HCT116 (cell line): ENCODE data around the gene TSPAN15. TPM values are rescaled to one million over a fixed set of nuclear protein-coding genes. Genes with fewer than 3 reads are reported as not detected.

ENCODE experiments used
- ATAC-seq: fragments of 200-7000 bp; cut with Tn5 transposase; 2 replicates; pipeline ENCODE4 v1.9.1; 2020; ENCODE audit warnings: mild to moderate bottlenecking, moderate library complexity
- BruUV-seq: library from RNA; stranded (reverse); fragments of 400-500 nt; replicated peaks from 2 replicates; lab custom pipeline; 2021; lab: Mats Ljungman, UMichigan
- CTCF ChIA-PET: fragments of 300-600 bp; sonication (Branson Sonifier 250); formaldehyde crosslinking; loops from one replicate; lab custom pipeline; 2021; ENCODE audit warnings: antibody characterized with exemption; lab: Charles Lee
- POLR2A ChIA-PET: fragments of 300-600, 350-600 bp; sonication (Branson Sonifier 250); formaldehyde crosslinking; loops from one replicate; lab custom pipeline; 2021; ENCODE audit warnings: antibody characterized with exemption; lab: Charles Lee
- RAD21 ChIA-PET, 2 experiments: fragments of 300-600 bp; sonication (Branson Sonifier 250); formaldehyde crosslinking; loops; one replicate each; lab custom pipeline; 2023; ENCODE audit warnings: low total read pairs in 2 of 2; ENCODE audit not compliant: uncharacterized antibody in 2 of 2, unreplicated experiment in 2 of 2, low non-redundant PET in 1 of 2; lab: Charles Lee
- DNase-seq: peaks from one replicate; pipeline ENCODE4 v3.0.0-alpha.2; 2010; ENCODE audit warnings: low read depth, low spot score
- H2AFZ ChIP-seq: fragments of 200-600 bp; shearing (Covaris generic), sonication (generic); 2 replicates; pipeline ENCODE4 v1.6.1; 2017; ENCODE audit warnings: low read depth, mixed run types, mixed read lengths, antibody characterized with exemption, low read length; ENCODE audit not compliant: poor library complexity, severe bottlenecking
- H3K27ac ChIP-seq: 2 replicates; pipeline ENCODE4 v1.5.1; 2012; ENCODE audit warnings: low read depth, low read length
- H3K27me3 ChIP-seq: fragments of 200-600 bp; sonication (generic); 2 replicates; pipeline ENCODE4 v1.6.1; 2016; ENCODE audit warnings: mixed run types, low read length, mixed read lengths; ENCODE audit not compliant: insufficient read depth
- H3K36me3 ChIP-seq, 2 experiments: fragments of 200-500 bp in 1 of 2; fragments of 200-600 bp in 1 of 2; sonication (Bioruptor generic) in 1 of 2; sonication (generic) in 1 of 2; 2 replicates each; pipeline versions ENCODE4 v1.5.1 to v1.6.1; 2014 to 2016; ENCODE audit warnings: low read length in 2 of 2, inconsistent platforms in 1 of 2, mixed read lengths in 1 of 2, mixed run types in 1 of 2; ENCODE audit not compliant: insufficient read depth in 2 of 2, control insufficient read depth in 1 of 2
- H3K4me1 ChIP-seq, 2 experiments: fragments of 200-600 bp in 1 of 2; sonication (generic) in 1 of 2; 2 replicates each; pipeline versions ENCODE4 v1.5.1 to v1.6.1; 2012 to 2017; ENCODE audit warnings: low read length in 2 of 2, inconsistent platforms in 1 of 2, mild to moderate bottlenecking in 1 of 2, mixed read lengths in 1 of 2, mixed run types in 1 of 2, moderate library complexity in 1 of 2; ENCODE audit not compliant: insufficient read depth in 2 of 2, control insufficient read depth in 1 of 2
- H3K4me2 ChIP-seq: fragments of 200-600 bp; sonication (generic); 2 replicates; pipeline ENCODE4 v1.6.1; 2017; ENCODE audit warnings: mixed run types, low read length, mixed read lengths
- H3K4me3 ChIP-seq, 2 experiments: fragments of 200-600 bp in 1 of 2; sonication (generic) in 1 of 2; replicated peaks in 1 of 2; 2 replicates each; pipeline ENCODE4 v1.5.1; 2011 to 2016; ENCODE audit warnings: low read length in 2 of 2, control low read depth in 1 of 2, low read depth in 1 of 2, mild to moderate bottlenecking in 1 of 2, mixed read lengths in 1 of 2, mixed run types in 1 of 2
- H3K79me2 ChIP-seq: fragments of 200-600 bp; sonication (generic); 2 replicates; pipeline ENCODE4 v1.6.1; 2017; ENCODE audit warnings: mild to moderate bottlenecking, mixed run types, low read length, moderate library complexity, mixed read lengths; ENCODE audit not compliant: insufficient read depth
- H3K9ac ChIP-seq: fragments of 200-600 bp; sonication (generic); 2 replicates; pipeline ENCODE4 v1.6.1; 2016; ENCODE audit warnings: low read length, mixed read lengths
- H3K9me2 ChIP-seq: fragments of 200-600 bp; sonication (generic), shearing (Covaris generic); 2 replicates; pipeline ENCODE4 v1.6.1; 2017; ENCODE audit warnings: mixed run types, mild to moderate bottlenecking, moderate library complexity; ENCODE audit not compliant: insufficient read depth
- H3K9me3 ChIP-seq, 2 experiments: fragments of 200-500 bp in 1 of 2; fragments of 200-600 bp in 1 of 2; sonication (Bioruptor generic) in 1 of 2; sonication (generic) in 1 of 2; 2 replicates each; pipeline ENCODE4 v1.6.1; 2014 to 2017; ENCODE audit warnings: low read length in 2 of 2, mixed read lengths in 2 of 2, inconsistent platforms in 1 of 2, low read depth in 1 of 2, mild to moderate bottlenecking in 1 of 2, mixed run types in 1 of 2, moderate library complexity in 1 of 2; ENCODE audit not compliant: control insufficient read depth in 1 of 2, insufficient read depth in 1 of 2
- H4K20me1 ChIP-seq: fragments of 200-600 bp; sonication (generic), shearing (Covaris generic); 2 replicates; pipeline ENCODE4 v1.6.1; 2017; ENCODE audit warnings: mixed run types, mild to moderate bottlenecking, moderate library complexity; ENCODE audit not compliant: insufficient read depth
- CBX3 ChIP-seq: IDR thresholded peaks from 2 replicates; pipeline ENCODE4 v1.6.1; 2012; ENCODE audit warnings: low read depth
- JUND ChIP-seq: IDR thresholded peaks from 2 replicates; pipeline ENCODE4 v1.6.1; 2012
- MAX ChIP-seq: IDR thresholded peaks from 2 replicates; pipeline ENCODE4 v1.6.1; 2012
- POLR2AphosphoS5 ChIP-seq: IDR thresholded peaks from 2 replicates; pipeline ENCODE4 v1.6.1; 2011; ENCODE audit warnings: mild to moderate bottlenecking, low read depth, low read length, moderate library complexity
- RAD21 ChIP-seq: IDR thresholded peaks from 2 replicates; pipeline ENCODE4 v1.6.1; 2012; ENCODE audit warnings: low read depth, mild to moderate bottlenecking
- REST ChIP-seq: IDR thresholded peaks from 2 replicates; pipeline ENCODE4 v1.6.1; 2012; ENCODE audit warnings: low read depth
- SIN3A ChIP-seq: IDR thresholded peaks from 2 replicates; pipeline ENCODE4 v1.6.1; 2012; ENCODE audit warnings: low read depth
- SRF ChIP-seq: IDR thresholded peaks from 2 replicates; pipeline ENCODE4 v1.6.1; 2012; ENCODE audit warnings: low read depth
- YY1 ChIP-seq: IDR thresholded peaks from 2 replicates; pipeline ENCODE4 v1.6.1; 2011; ENCODE audit warnings: low read length, low read depth, moderate library complexity, mild to moderate bottlenecking; ENCODE audit not compliant: insufficient replicate concordance; ENCODE audit errors: extremely low read depth
- ZNF274 ChIP-seq: fragments of 200-500 bp; sonication (Bioruptor generic); IDR thresholded peaks from 2 replicates; pipeline ENCODE4 v1.6.1; 2014; ENCODE audit warnings: mild to moderate bottlenecking, low read depth, low read length, inconsistent platforms
- intact Hi-C: fragments of 100-400 bp; cut with micrococcal nuclease; formaldehyde crosslinking; loops from 2 replicates; pipeline ENCODE4 v1.10.0; 2022
- total RNA-seq: library from RNA; stranded (reverse); gene quantifications from one replicate; pipeline ENCODE4 v1.2.1, GENCODE V29; 2021; ENCODE audit not compliant: unreplicated experiment

Gene TSPAN15
- total RNA-seq, 1 experiment from 2014 or later: 16.0 TPM

GRCh38 chr10:69434926-69435325, 16.3 kb upstream of the TSPAN15 start:
- TF ChIP-seq CBX3: no peak
- no peak for TF ChIP-seq SRF
- TF ChIP-seq RAD21: no peak
- TF ChIP-seq POLR2AphosphoS5: no peak
- no peak for TF ChIP-seq ZNF274
- no peak for TF ChIP-seq REST
- no peak for TF ChIP-seq JUND
- no peak for TF ChIP-seq MAX
- no peak for TF ChIP-seq SIN3A
- TF ChIP-seq YY1: no peak
- no peak overlapping the region for H3K4me2 ChIP-seq
- no peak overlapping the region for H3K27ac ChIP-seq
- peaks cover 18 to 25% of the 10 kb centered on the region in 2 experiments for H3K4me1 ChIP-seq
- H3K9me2 ChIP-seq: no peaks in the 10 kb centered on the region
- no peaks in the 10 kb centered on the region for H4K20me1 ChIP-seq
- no peak overlapping the region for H2AFZ ChIP-seq
- no peak overlapping the region for H3K9ac ChIP-seq
- intact Hi-C loops: no loop called here
- ATAC-seq (no peak), DNase-seq (no peak)
- H3K9me3 ChIP-seq: no peaks in the 10 kb centered on the region
- H3K27me3 ChIP-seq: no peaks in the 10 kb centered on the region
- POLR2A ChIA-PET: no interaction called here
- no peaks in the 10 kb centered on the region for H3K36me3 ChIP-seq
- CTCF ChIA-PET: no interaction called here
- RAD21 ChIA-PET: no interaction called here
- no peaks in the 10 kb centered on the region for H3K79me2 ChIP-seq
- BruUV-seq: no TSS peak
- no peak overlapping the region for H3K4me3 ChIP-seq
